B cell (primary cell): ENCODE data around the gene HHAT. TPM values are rescaled to one million over a fixed set of nuclear protein-coding genes. Genes with fewer than 3 reads are reported as not detected.

Source experiments
- ATAC-seq: fragments of 200-7000 bp; cut with Tn5 transposase; one replicate; pipeline ENCODE4 v1.10.0; 2021; ENCODE audit warnings: low read depth, mild to moderate bottlenecking, moderate number of reproducible peaks, moderate library complexity
- CTCF ChIA-PET: fragments of 350-600 bp; sonication (Branson Sonifier 250); formaldehyde crosslinking; loops from one replicate; lab custom pipeline; 2021; ENCODE audit warnings: antibody characterized with exemption, inconsistent platforms; lab: Charles Lee
- POLR2A ChIA-PET: fragments of 350-600 bp; sonication (Branson Sonifier 250); formaldehyde crosslinking; loops from one replicate; lab custom pipeline; 2021; ENCODE audit warnings: antibody characterized with exemption; lab: Charles Lee
- DNase-seq: peaks from one replicate; pipeline ENCODE4 v3.0.0; 2013
- H2AFZ ChIP-seq: 2 replicates; pipeline ENCODE4 v1.6.1; 2012; ENCODE audit warnings: mild to moderate bottlenecking, low read depth, low read length; ENCODE audit not compliant: insufficient read depth, poor library complexity, severe bottlenecking
- H3K27ac ChIP-seq, 2 donors: 1 replicate in 1 of 2; 2 replicates in 1 of 2; pipeline ENCODE4 v1.5.1; 2012 to 2013; ENCODE audit warnings: low read length in 2 of 2, mild to moderate bottlenecking in 2 of 2, moderate library complexity in 1 of 2
- H3K27me3 ChIP-seq, 4 experiments: fragments of 200-600 bp in 1 of 4; sonication (generic) in 1 of 4; replicated peaks in 1 of 4; 1 replicate in 2 of 4; 2 replicates in 2 of 4; pipeline versions ENCODE4 v1.6.1 to v1.7.0; 2013 to 2016; ENCODE audit warnings: low read length in 3 of 4, mild to moderate bottlenecking in 2 of 4, mixed read lengths in 1 of 4, moderate library complexity in 1 of 4; ENCODE audit not compliant: insufficient read depth in 4 of 4, control insufficient read depth in 3 of 4; ENCODE audit errors: control extremely low read depth in 1 of 4
- H3K36me3 ChIP-seq, 2 experiments: replicated peaks in 1 of 2; 1 replicate in 1 of 2; 2 replicates in 1 of 2; pipeline versions ENCODE4 v1.6.1 to v1.7.1; 2013; ENCODE audit warnings: low read length in 1 of 2; ENCODE audit not compliant: insufficient read depth in 2 of 2, control insufficient read depth in 1 of 2; ENCODE audit errors: control extremely low read depth in 1 of 2, extremely low read depth in 1 of 2
- H3K4me1 ChIP-seq, 2 donors: fragments of 200-600 bp in 1 of 2; sonication (generic) in 1 of 2; 1 replicate in 1 of 2; 2 replicates in 1 of 2; pipeline versions ENCODE4 v1.5.1 to v1.6.1; 2013 to 2017; ENCODE audit warnings: low read length in 2 of 2; ENCODE audit not compliant: control insufficient read depth in 2 of 2, insufficient read depth in 2 of 2
- H3K4me2 ChIP-seq: replicated peaks from 2 replicates; pipeline ENCODE3; 2012; ENCODE audit warnings: mild to moderate bottlenecking, low read depth, low read length; ENCODE audit not compliant: poor library complexity, severe bottlenecking
- H3K4me3 ChIP-seq, 5 experiments: fragments of 200-600 bp in 1 of 5; sonication (generic) in 1 of 5; 1 replicate in 3 of 5; 2 replicates in 2 of 5; pipeline versions ENCODE4 v1.5.1 to v1.7.0; 2011 to 2016; ENCODE audit warnings: low read length in 4 of 5, mild to moderate bottlenecking in 4 of 5, low read depth in 2 of 5, control low read depth in 1 of 5, moderate library complexity in 1 of 5; ENCODE audit not compliant: insufficient read depth in 1 of 5; ENCODE audit errors: control extremely low read depth in 1 of 5, extremely low read depth in 1 of 5
- H3K79me2 ChIP-seq: fragments of 200-600 bp; sonication (generic); one replicate; pipeline ENCODE4 v1.6.0; 2016; ENCODE audit warnings: low read length; ENCODE audit not compliant: control insufficient read depth, insufficient read depth
- H3K9ac ChIP-seq: fragments of 200-600 bp; sonication (generic); 2 replicates; pipeline ENCODE4 v1.6.1; 2017; ENCODE audit warnings: mild to moderate bottlenecking, low read length, moderate library complexity
- H3K9me3 ChIP-seq, 3 donors: one replicate each; pipeline versions ENCODE4 v1.6.1 to v1.7.1; 2013; ENCODE audit warnings: low read length in 2 of 3; ENCODE audit not compliant: control insufficient read depth in 2 of 3, insufficient read depth in 1 of 3; ENCODE audit errors: control extremely low read depth in 1 of 3
- H4K20me1 ChIP-seq: 2 replicates; pipeline ENCODE4 v1.6.0; 2012; ENCODE audit warnings: mild to moderate bottlenecking, low read length; ENCODE audit not compliant: insufficient read depth, control insufficient read depth, poor library complexity, severe bottlenecking
- H3K27ac Mint-ChIP-seq: one replicate; pipeline ENCODE4 v1.8.0; 2021; ENCODE audit warnings: mixed read lengths
- H3K27me3 Mint-ChIP-seq: one replicate; pipeline ENCODE4 v1.8.0; 2021; ENCODE audit warnings: mixed read lengths
- H3K4me1 Mint-ChIP-seq: one replicate; pipeline ENCODE4 v1.8.0; 2021; ENCODE audit warnings: mixed read lengths
- H3K4me3 Mint-ChIP-seq: one replicate; pipeline ENCODE4 v1.8.0; 2021; ENCODE audit warnings: mixed read lengths
- H3K9me3 Mint-ChIP-seq: one replicate; pipeline ENCODE4 v1.8.0; 2022; ENCODE audit warnings: mixed read lengths; ENCODE audit not compliant: insufficient read depth
- EZH2 ChIP-seq: IDR thresholded peaks from 2 replicates; pipeline ENCODE4 v1.6.1; 2012; ENCODE audit warnings: borderline replicate concordance, low read depth, mild to moderate bottlenecking, moderate library complexity, low read length; ENCODE audit not compliant: insufficient read depth, poor library complexity, severe bottlenecking
- WGBS: methylation state at CpG from one replicate; pipeline ENCODE4 v1.1.5; 2013; ENCODE audit warnings: missing lambda C conversion rate; ENCODE audit not compliant: insufficient coverage; 5-methylcytosine and 5-hydroxymethylcytosine counted together
- intact Hi-C: fragments of 100-400 bp; cut with micrococcal nuclease; formaldehyde crosslinking; loops from one replicate; pipeline ENCODE4 v1.10.0; 2022
- polyA plus RNA-seq: library from polyadenylated mRNA; depleted of rRNA; stranded (reverse); fragments of >200 nt; gene quantifications from 2 replicates; pipeline ENCODE4 v1.2.3, GENCODE V29; 2012
- total RNA-seq, 2 donors: library from RNA; stranded (reverse); fragments of 120-200 nt in 1 of 2; gene quantifications; 1 replicate in 1 of 2; 2 replicates in 1 of 2; pipeline versions ENCODE4 v1.2.3 to v1.2.4, GENCODE V29; 2013 to 2022
- TF ChIP-seq, protein P1 (sequence below): fragments of 200-600 bp; IDR thresholded peaks from one replicate; pipeline ENCODE4 v1.8.0; 2022; ENCODE audit warnings: antibody characterized with exemption, mild to moderate bottlenecking

The HHAT gene
- total and polyA plus RNA-seq, 2 donors (not counting 1 experiment from before 2014, with no cell fraction given), result 4.0 to 28.2 TPM

DNA sequence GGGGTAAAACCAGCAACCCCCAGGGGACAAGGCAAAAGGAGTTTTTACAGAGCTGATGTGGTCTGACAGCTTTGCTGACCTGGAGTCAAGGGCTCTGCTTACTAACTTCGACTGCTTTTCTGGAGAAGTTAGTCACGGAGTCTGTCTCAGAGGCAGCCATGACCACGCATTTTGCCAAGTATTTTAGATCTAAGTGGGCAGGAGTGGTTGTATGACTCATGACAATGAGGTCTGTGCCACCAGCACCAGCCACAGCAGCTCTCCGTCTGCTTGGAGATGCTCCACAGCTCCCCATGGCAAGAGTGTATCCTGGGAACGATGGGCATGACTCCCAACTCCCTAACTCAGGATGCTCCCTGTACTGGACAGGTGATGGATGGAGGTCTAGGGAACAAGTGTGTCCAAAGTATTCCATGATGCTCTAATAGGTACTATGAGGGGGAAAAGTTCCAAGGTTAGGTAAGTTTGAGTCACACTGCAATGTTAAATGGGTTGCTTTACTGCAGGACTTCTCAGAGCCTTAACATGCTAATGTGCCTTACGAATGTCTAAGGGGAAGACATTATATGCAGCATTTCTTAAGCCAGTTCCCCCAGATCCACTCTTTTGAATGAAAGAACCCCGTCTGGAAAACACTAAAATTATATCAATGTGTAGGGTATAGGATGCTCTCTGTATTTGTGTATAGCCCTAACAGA lies 359.0 kb downstream of the HHAT start:
- H3K9me3 ChIP-seq, result no peaks in the 10 kb centered on the region
- no peaks in the 10 kb centered on the region for H3K79me2 ChIP-seq
- no peak overlapping the region for H3K9ac ChIP-seq
- POLR2A ChIA-PET, result no interaction called here
- TF ChIP-seq, protein P1, sequence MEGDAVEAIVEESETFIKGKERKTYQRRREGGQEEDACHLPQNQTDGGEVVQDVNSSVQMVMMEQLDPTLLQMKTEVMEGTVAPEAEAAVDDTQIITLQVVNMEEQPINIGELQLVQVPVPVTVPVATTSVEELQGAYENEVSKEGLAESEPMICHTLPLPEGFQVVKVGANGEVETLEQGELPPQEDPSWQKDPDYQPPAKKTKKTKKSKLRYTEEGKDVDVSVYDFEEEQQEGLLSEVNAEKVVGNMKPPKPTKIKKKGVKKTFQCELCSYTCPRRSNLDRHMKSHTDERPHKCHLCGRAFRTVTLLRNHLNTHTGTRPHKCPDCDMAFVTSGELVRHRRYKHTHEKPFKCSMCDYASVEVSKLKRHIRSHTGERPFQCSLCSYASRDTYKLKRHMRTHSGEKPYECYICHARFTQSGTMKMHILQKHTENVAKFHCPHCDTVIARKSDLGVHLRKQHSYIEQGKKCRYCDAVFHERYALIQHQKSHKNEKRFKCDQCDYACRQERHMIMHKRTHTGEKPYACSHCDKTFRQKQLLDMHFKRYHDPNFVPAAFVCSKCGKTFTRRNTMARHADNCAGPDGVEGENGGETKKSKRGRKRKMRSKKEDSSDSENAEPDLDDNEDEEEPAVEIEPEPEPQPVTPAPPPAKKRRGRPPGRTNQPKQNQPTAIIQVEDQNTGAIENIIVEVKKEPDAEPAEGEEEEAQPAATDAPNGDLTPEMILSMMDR, result no peak
- no peak for TF ChIP-seq EZH2
- H3K4me1 Mint-ChIP-seq, result peaks cover 12% of the 10 kb centered on the region
- H3K27ac ChIP-seq, result no peak overlapping the region
- H3K36me3 ChIP-seq, result no peaks in the 10 kb centered on the region
- H4K20me1 ChIP-seq, result no peaks in the 10 kb centered on the region
- no peak overlapping the region for H3K27ac Mint-ChIP-seq
- H3K4me2 ChIP-seq, result no peak overlapping the region
- no peaks in the 10 kb centered on the region for H3K27me3 ChIP-seq
- no peak overlapping the region for H2AFZ ChIP-seq
- intact Hi-C loops, result no loop called here
- no peaks in the 10 kb centered on the region for H3K9me3 Mint-ChIP-seq
- CTCF ChIA-PET, result no interaction called here
- peaks cover 0 to 5% of the 10 kb centered on the region in 2 donors for H3K4me1 ChIP-seq
- DNase-seq (no peak), ATAC-seq (no peak)
- H3K4me3 Mint-ChIP-seq, result no peak overlapping the region
- 100% methylated on average over 3 of the region's 7 CpGs for WGBS
- no peak overlapping the region for H3K4me3 ChIP-seq
- no peaks in the 10 kb centered on the region for H3K27me3 Mint-ChIP-seq

- no peaks in the 10 kb centered on the region for H4K20me1 ChIP-seq
- TF ChIP-seq EZH2, result no peak
- TF ChIP-seq, protein P1, result no peak
- H3K27ac Mint-ChIP-seq, result no peak overlapping the region
- H3K79me2 ChIP-seq, result no peaks in the 10 kb centered on the region
- ATAC-seq (no peak), DNase-seq (no peak)
- H2AFZ ChIP-seq, result no peak overlapping the region
- no peak overlapping the region for H3K27ac ChIP-seq
- WGBS, result 80% methylated on average over 1 of the region's 1 CpG
- peaks cover 0 to 7% of the 10 kb centered on the region in 2 donors for H3K4me1 ChIP-seq
- CTCF ChIA-PET, result interaction anchor here (0.6 kb wide), 1 partner anchor 176 kb away, joined by 3 read pairs; no protein-coding TSS in a partner anchor
- no peaks in the 10 kb centered on the region for H3K36me3 ChIP-seq
- peaks cover 18% of the 10 kb centered on the region for H3K4me1 Mint-ChIP-seq
- H3K4me2 ChIP-seq, result no peak overlapping the region
- H3K4me3 ChIP-seq, result no peak overlapping the region
- POLR2A ChIA-PET, result no interaction called here
- no peaks in the 10 kb centered on the region for H3K27me3 Mint-ChIP-seq
- intact Hi-C loops, result no loop called here
- H3K9ac ChIP-seq, result no peak overlapping the region
- no peaks in the 10 kb centered on the region for H3K27me3 ChIP-seq
- no peaks in the 10 kb centered on the region for H3K9me3 Mint-ChIP-seq
- no peaks in the 10 kb centered on the region for H3K9me3 ChIP-seq
- no peak overlapping the region for H3K4me3 Mint-ChIP-seq
These were observed 360.0 kb downstream of the HHAT start for GRCh38 chr1:210688512-210689234.
